CD14-positive monocyte (primary cell): ENCODE results near the gene RPTOR. TPM values are rescaled to one million over a fixed set of nuclear protein-coding genes. Genes with fewer than 3 reads are reported as not detected.

Experiments used
- DNase-seq, 3 donors: peaks; one replicate each; pipeline ENCODE4 v3.0.0-alpha.2; 2011 to 2022
- H2AFZ ChIP-seq: 2 replicates; pipeline ENCODE4 v1.6.0; 2012; ENCODE audit warnings: mild to moderate bottlenecking, low read depth, low read length, inconsistent platforms; ENCODE audit not compliant: insufficient read depth, poor library complexity, severe bottlenecking
- H3K27ac ChIP-seq, 2 donors: 1 replicate in 1 of 2; 2 replicates in 1 of 2; pipeline ENCODE4 v1.5.1; 2012 to 2013; ENCODE audit warnings: low read length in 2 of 2, control low read depth in 1 of 2, inconsistent platforms in 1 of 2, low read depth in 1 of 2, mild to moderate bottlenecking in 1 of 2
- H3K27me3 ChIP-seq, 2 donors: one replicate each; pipeline versions ENCODE4 v1.6.0 to v1.6.1; 2011 to 2013; ENCODE audit warnings: low read length in 2 of 2; ENCODE audit not compliant: control insufficient read depth in 2 of 2, insufficient read depth in 2 of 2
- H3K36me3 ChIP-seq, 2 donors: replicated peaks in 1 of 2; 1 replicate in 1 of 2; 2 replicates in 1 of 2; pipeline versions ENCODE4 v1.5.1 to v1.6.1; 2012 to 2013; ENCODE audit warnings: low read length in 2 of 2, control low read depth in 1 of 2, inconsistent platforms in 1 of 2, mild to moderate bottlenecking in 1 of 2; ENCODE audit not compliant: insufficient read depth in 2 of 2, control insufficient read depth in 1 of 2
- H3K4me1 ChIP-seq, 2 donors: 1 replicate in 1 of 2; 2 replicates in 1 of 2; pipeline versions ENCODE4 v1.5.1 to v1.6.1; 2012 to 2013; ENCODE audit warnings: low read length in 2 of 2, control low read depth in 1 of 2, inconsistent platforms in 1 of 2, mild to moderate bottlenecking in 1 of 2, moderate library complexity in 1 of 2; ENCODE audit not compliant: insufficient read depth in 2 of 2, control insufficient read depth in 1 of 2
- H3K4me2 ChIP-seq: replicated peaks from 2 replicates; pipeline ENCODE3; 2012; ENCODE audit warnings: low read length, moderate library complexity, mild to moderate bottlenecking; ENCODE audit not compliant: poor library complexity, severe bottlenecking; ENCODE audit errors: extremely low read depth
- H3K4me3 ChIP-seq, 3 experiments: fragments of 200-600 bp in 1 of 3; sonication (generic) in 1 of 3; replicated peaks in 1 of 3; 1 replicate in 2 of 3; 2 replicates in 1 of 3; pipeline ENCODE4 v1.5.1; 2011 to 2013; ENCODE audit warnings: low read length in 3 of 3, mild to moderate bottlenecking in 3 of 3, control low read depth in 2 of 3, low read depth in 2 of 3, inconsistent platforms in 1 of 3, moderate library complexity in 1 of 3
- H3K79me2 ChIP-seq: 2 replicates; pipeline ENCODE4 v1.6.0; 2012; ENCODE audit warnings: mild to moderate bottlenecking, control low read depth, inconsistent platforms, low read length, moderate library complexity; ENCODE audit not compliant: insufficient read depth
- H3K9ac ChIP-seq: 2 replicates; pipeline ENCODE4 v1.6.0; 2017; ENCODE audit warnings: low read length, mild to moderate bottlenecking; ENCODE audit not compliant: insufficient read depth, poor library complexity, severe bottlenecking
- H3K9me3 ChIP-seq, 2 donors: replicated peaks in 1 of 2; 1 replicate in 1 of 2; 2 replicates in 1 of 2; pipeline versions ENCODE4 v1.5.1 to v1.6.1; 2012 to 2013; ENCODE audit warnings: low read length in 2 of 2, control low read depth in 1 of 2; ENCODE audit not compliant: control insufficient read depth in 1 of 2, insufficient read depth in 1 of 2
- H4K20me1 ChIP-seq: 2 replicates; pipeline ENCODE4 v1.6.0; 2012; ENCODE audit warnings: mild to moderate bottlenecking, low read length, control low read depth, moderate library complexity; ENCODE audit not compliant: insufficient read depth
- H3K27ac Mint-ChIP-seq, 7 donors: one replicate each; pipeline ENCODE4 v1.8.0; 2020; ENCODE audit warnings: mild to moderate bottlenecking in 7 of 7, mixed read lengths in 7 of 7, moderate library complexity in 6 of 7, inconsistent platforms in 2 of 7
- H3K27me3 Mint-ChIP-seq, 3 donors: one replicate each; pipeline ENCODE4 v1.8.0; 2021 to 2022; ENCODE audit warnings: low read depth in 3 of 3, mild to moderate bottlenecking in 3 of 3, mixed read lengths in 3 of 3, moderate library complexity in 3 of 3, inconsistent platforms in 1 of 3
- H3K36me3 Mint-ChIP-seq, 2 donors: one replicate each; pipeline ENCODE4 v1.8.0; 2020; ENCODE audit warnings: mixed read lengths in 2 of 2, inconsistent platforms in 1 of 2, mild to moderate bottlenecking in 1 of 2
- H3K4me1 Mint-ChIP-seq: one replicate; pipeline ENCODE4 v1.8.0; 2020; ENCODE audit warnings: mild to moderate bottlenecking, mixed read lengths
- H3K4me3 Mint-ChIP-seq, 2 donors: one replicate each; pipeline ENCODE4 v1.8.0; 2020; ENCODE audit warnings: mild to moderate bottlenecking in 2 of 2, mixed read lengths in 2 of 2, moderate library complexity in 1 of 2
- H3K9me3 Mint-ChIP-seq, 7 donors: one replicate each; pipeline ENCODE4 v1.8.0; 2020 to 2022; ENCODE audit warnings: mixed read lengths in 7 of 7, mild to moderate bottlenecking in 6 of 7, moderate library complexity in 6 of 7, inconsistent platforms in 2 of 7
- CTCF ChIP-seq: fragments of 200-600 bp; IDR thresholded peaks from one replicate; pipeline ENCODE4 v1.8.0; 2022; ENCODE audit warnings: antibody characterized with exemption, mild to moderate bottlenecking
- WGBS: methylation state at CpG from one replicate; pipeline ENCODE4 v1.1.5; 2013; ENCODE audit warnings: missing lambda C conversion rate; ENCODE audit not compliant: insufficient coverage; 5-methylcytosine and 5-hydroxymethylcytosine counted together
- intact Hi-C, 2 donors: fragments of 100-400 bp; cut with micrococcal nuclease; formaldehyde crosslinking; loops; one replicate each; pipeline versions ENCODE4 v1.15.0 to v1.15.1; 2023
- polyA plus RNA-seq, 3 donors: library from polyadenylated mRNA; depleted of rRNA in 1 of 3; unstranded in 2 of 3; stranded (reverse) in 1 of 3; fragments of 300-500 nt in 2 of 3; fragments of >200 nt in 1 of 3; fragmentation: Illumina TruSeq in 2 of 3; gene quantifications; 1 replicate in 2 of 3; 2 replicates in 1 of 3; pipeline ENCODE4 v1.2.3, GENCODE V29; 2012 to 2021

Gene RPTOR
- polyA plus RNA-seq, 3 donors = 1.1 to 8.7 (median 2.6) TPM

- peaks cover 4% of the 10 kb centered on the region for H3K4me1 Mint-ChIP-seq
- Histone ChIP-seq H3K9ac (no peak overlapping the region), H3K27ac (no peak overlapping the region), H3K4me2 (no peak overlapping the region), H3K4me3 (no peak overlapping the region), H3K36me3 (peaks cover 11 to 43% of the 10 kb centered on the region in 2 donors), H3K9me3 (no peaks in the 10 kb centered on the region), H2AFZ (no peak overlapping the region), H4K20me1 (no peaks in the 10 kb centered on the region), H3K27me3 (no peaks in the 10 kb centered on the region), H3K4me1 (no peaks in the 10 kb centered on the region), H3K79me2 (no peaks in the 10 kb centered on the region)
- H3K4me3 Mint-ChIP-seq = no peak overlapping the region
- no peak for DNase-seq
- WGBS = 97% methylated on average over 11 of the region's 21 CpGs
- no peak for TF ChIP-seq CTCF
- peaks cover 0 to 3% (median 0%) of the 10 kb centered on the region in 7 donors for H3K9me3 Mint-ChIP-seq
- peaks cover 0 to 3% (median 0%) of the 10 kb centered on the region in 3 donors for H3K27me3 Mint-ChIP-seq
- H3K27ac Mint-ChIP-seq = peak overlapping the region in 2 of 7 donors; percentile 34 to 76
- intact Hi-C loops = no loop called here
- H3K36me3 Mint-ChIP-seq = peaks cover 44 to 53% of the 10 kb centered on the region in 2 donors
These were observed 303.9 kb downstream of the RPTOR start for GRCh38 chr17:80848449-80849102.

GRCh38 chr17:80849119-80849518 lies 304.5 kb downstream of the RPTOR start:
- Histone ChIP-seq H3K27me3 (no peaks in the 10 kb centered on the region), H2AFZ (no peak overlapping the region), H3K36me3 (peaks cover 11 to 43% of the 10 kb centered on the region in 2 donors), H3K4me3 (no peak overlapping the region), H3K9ac (no peak overlapping the region), H3K79me2 (no peaks in the 10 kb centered on the region), H3K4me1 (no peaks in the 10 kb centered on the region), H4K20me1 (no peaks in the 10 kb centered on the region), H3K4me2 (no peak overlapping the region), H3K9me3 (no peaks in the 10 kb centered on the region), H3K27ac (no peak overlapping the region)
- H3K4me1 Mint-ChIP-seq = peaks cover 7% of the 10 kb centered on the region
- TF ChIP-seq CTCF = no peak
- H3K27ac Mint-ChIP-seq = peak overlapping the region in 2 of 7 donors; percentile 63 to 76
- WGBS = 100% methylated on average over 5 of the region's 12 CpGs
- H3K36me3 Mint-ChIP-seq = peaks cover 44 to 53% of the 10 kb centered on the region in 2 donors
- intact Hi-C loops = no loop called here
- no peak for DNase-seq
- peaks cover 0 to 3% (median 0%) of the 10 kb centered on the region in 7 donors for H3K9me3 Mint-ChIP-seq
- H3K4me3 Mint-ChIP-seq = no peak overlapping the region
- peaks cover 0 to 3% (median 0%) of the 10 kb centered on the region in 3 donors for H3K27me3 Mint-ChIP-seq
